Mucosa of rectum (tissue), 2 donors: ENCODE data around the gene TMEM129.

Experiments
- H3K27ac ChIP-seq, 2 donors: one replicate each; pipeline ENCODE4 v1.7.0; 2013; ENCODE audit warnings: inconsistent platforms in 2 of 2, low read depth in 2 of 2, low read length in 2 of 2
- H3K27me3 ChIP-seq, 2 donors: one replicate each; pipeline ENCODE4 v1.7.0; 2013; ENCODE audit warnings: low read length in 2 of 2; ENCODE audit not compliant: control insufficient read depth in 2 of 2, insufficient read depth in 2 of 2
- H3K36me3 ChIP-seq, 2 donors: one replicate each; pipeline ENCODE4 v1.7.0; 2013; ENCODE audit warnings: low read length in 2 of 2; ENCODE audit not compliant: control insufficient read depth in 2 of 2, insufficient read depth in 2 of 2
- H3K4me1 ChIP-seq, 2 donors: one replicate each; pipeline ENCODE4 v1.7.0; 2013; ENCODE audit warnings: low read length in 2 of 2, mild to moderate bottlenecking in 1 of 2; ENCODE audit not compliant: control insufficient read depth in 2 of 2, insufficient read depth in 2 of 2
- H3K4me3 ChIP-seq, 2 donors: one replicate each; pipeline ENCODE4 v1.7.0; 2013; ENCODE audit warnings: low read length in 2 of 2
- H3K9ac ChIP-seq, 2 donors: one replicate each; pipeline ENCODE4 v1.7.0; 2013; ENCODE audit warnings: low read length in 2 of 2, low read depth in 1 of 2, mild to moderate bottlenecking in 1 of 2
- H3K9me3 ChIP-seq, 2 donors: one replicate each; pipeline ENCODE4 v1.7.0; 2013; ENCODE audit warnings: low read length in 2 of 2; ENCODE audit not compliant: control insufficient read depth in 2 of 2
- donor health status: healthy.
- donor health status: Normal muscosa, but diverticular disease.

TMEM129 gene

DNA sequence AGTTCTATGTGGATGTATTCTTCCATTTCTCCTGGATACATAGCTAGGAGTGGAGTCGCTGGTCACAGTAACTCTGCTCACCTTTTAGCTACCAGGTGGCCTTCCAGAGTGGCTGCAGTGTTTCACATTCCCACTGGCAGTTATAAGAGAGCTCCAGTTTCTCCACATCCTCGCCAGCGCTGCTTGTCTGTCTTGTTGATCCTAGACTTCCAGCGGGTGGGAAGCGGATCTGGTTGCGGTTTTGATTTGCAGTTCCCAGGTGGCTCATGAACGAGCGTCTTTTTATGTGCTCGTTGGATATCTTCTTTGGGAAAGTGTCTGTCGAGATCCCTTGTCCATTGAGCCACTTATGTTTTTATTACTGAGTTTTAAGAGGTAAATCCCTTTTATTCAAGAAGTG, 11.8 kb upstream of the TMEM129 start:
- Histone ChIP-seq H3K36me3 (peaks cover 16 to 34% of the 10 kb centered on the region in 2 donors), H3K27ac (no peak overlapping the region)

DNA sequence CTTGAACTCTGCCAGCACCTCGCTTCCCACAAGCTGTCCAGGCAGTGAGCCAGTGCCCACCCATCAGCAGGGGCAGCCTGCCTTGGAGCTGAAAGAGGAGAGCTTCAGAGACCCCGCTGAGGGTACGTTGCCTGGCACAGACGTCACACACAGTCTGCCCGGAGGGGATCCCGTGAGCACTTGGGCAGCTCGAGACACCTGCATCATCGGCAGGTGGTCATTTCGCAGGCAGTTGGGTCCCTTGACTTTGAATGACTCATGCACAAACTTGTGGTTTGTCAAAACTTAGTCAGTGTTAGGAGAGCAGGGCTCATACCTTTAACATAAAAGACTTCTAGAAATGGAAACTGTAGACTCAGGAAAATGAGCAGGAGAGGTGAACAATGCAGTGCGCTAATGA, 10.1 kb upstream of the TMEM129 start:
- H3K36me3 ChIP-seq, result peaks cover 6 to 23% of the 10 kb centered on the region in 2 donors
- H3K9me3 ChIP-seq, result no peaks in the 10 kb centered on the region
- no peak overlapping the region for H3K4me3 ChIP-seq
- no peak overlapping the region for H3K9ac ChIP-seq
- peaks cover 2 to 7% of the 10 kb centered on the region in 2 donors for H3K4me1 ChIP-seq
- no peaks in the 10 kb centered on the region for H3K27me3 ChIP-seq
- H3K27ac ChIP-seq, result no peak overlapping the region

More for the DNA sequence above, 11.8 kb upstream of the TMEM129 start:
- peaks cover 0 to 1% of the 10 kb centered on the region in 2 donors for H3K4me1 ChIP-seq
- no peak overlapping the region for H3K4me3 ChIP-seq
- H3K9ac ChIP-seq, result no peak overlapping the region
- no peaks in the 10 kb centered on the region for H3K27me3 ChIP-seq
- H3K9me3 ChIP-seq, result peaks cover 0 to under 1% of the 10 kb centered on the region in 2 donors

DNA sequence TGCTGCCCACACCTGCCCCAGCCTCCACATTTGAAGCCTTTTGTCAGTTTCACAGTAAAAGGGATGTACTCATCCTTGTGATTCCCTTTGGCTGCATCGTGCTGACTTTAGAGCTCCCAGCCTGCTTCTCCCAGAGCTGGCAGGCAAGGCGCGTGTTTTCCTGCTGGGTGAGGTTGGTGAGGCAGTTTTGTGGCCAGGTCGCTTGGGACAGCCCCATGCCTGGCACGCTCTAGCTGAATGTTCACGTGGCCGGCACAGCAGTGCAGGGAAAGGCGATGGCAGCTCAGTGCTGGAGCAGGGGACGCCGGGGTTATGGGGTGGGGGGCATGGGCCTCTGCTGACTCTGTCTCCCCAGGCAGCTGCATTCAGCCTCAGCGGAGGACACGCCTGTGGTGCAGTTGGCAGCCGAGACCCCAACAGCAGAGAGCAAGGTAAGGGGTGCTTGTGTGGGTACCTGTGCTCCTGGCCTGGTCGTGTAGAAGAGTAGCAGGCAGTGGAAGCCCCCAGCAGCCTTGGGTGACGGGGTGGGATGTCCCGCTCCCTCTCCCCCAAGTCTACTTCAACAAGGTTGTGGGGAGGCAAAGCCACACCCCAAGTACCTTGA, 9.5 kb upstream of the TMEM129 start:
- Histone ChIP-seq H3K36me3 (peaks cover 6 to 22% of the 10 kb centered on the region in 2 donors), H3K9me3 (no peaks in the 10 kb centered on the region), H3K27me3 (no peaks in the 10 kb centered on the region), H3K9ac (no peak overlapping the region), H3K4me1 (peaks cover 6 to 7% of the 10 kb centered on the region in 2 donors), H3K27ac (no peak overlapping the region), H3K4me3 (no peak overlapping the region)

DNA sequence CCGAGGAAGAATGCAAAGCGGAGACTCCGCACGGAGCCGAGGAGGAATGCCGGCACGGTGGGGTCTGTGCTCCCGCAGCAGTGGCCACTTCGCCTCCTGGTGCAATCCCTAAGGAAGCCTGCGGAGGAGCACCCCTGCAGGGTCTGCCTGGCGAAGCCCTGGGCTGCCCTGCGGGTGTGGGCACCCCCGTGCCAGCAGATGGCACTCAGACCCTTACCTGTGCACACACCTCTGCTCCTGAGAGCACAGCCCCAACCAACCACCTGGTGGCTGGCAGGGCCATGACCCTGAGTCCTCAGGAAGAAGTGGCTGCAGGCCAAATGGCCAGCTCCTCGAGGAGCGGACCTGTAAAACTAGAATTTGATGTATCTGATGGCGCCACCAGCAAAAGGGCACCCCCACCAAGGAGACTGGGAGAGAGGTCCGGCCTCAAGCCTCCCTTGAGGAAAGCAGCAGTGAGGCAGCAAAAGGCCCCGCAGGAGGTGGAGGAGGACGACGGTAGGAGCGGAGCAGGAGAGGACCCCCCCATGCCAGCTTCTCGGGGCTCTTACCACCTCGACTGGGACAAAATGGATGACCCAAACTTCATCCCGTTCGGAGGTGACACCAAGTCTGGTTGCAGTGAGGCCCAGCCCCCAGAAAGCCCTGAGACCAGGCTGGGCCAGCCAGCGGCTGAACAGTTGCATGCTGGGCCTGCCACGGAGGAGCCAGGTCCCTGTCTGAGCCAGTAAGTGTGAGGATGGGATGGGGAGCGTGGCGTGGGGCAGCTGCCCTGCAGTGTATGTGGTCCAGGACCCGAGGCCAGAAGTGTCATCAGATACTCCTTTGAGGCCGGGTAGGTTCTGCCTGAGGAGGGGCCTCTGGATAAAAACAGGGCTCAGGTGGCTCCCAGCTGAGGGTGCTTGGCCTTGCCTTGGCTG, 7.2 kb upstream of the TMEM129 start:
- Histone ChIP-seq H3K4me1 (peaks cover 6 to 7% of the 10 kb centered on the region in 2 donors), H3K9ac (no peak overlapping the region), H3K27me3 (no peaks in the 10 kb centered on the region), H3K27ac (no peak overlapping the region), H3K36me3 (peaks cover 6 to 22% of the 10 kb centered on the region in 2 donors), H3K4me3 (no peak overlapping the region), H3K9me3 (no peaks in the 10 kb centered on the region)

DNA sequence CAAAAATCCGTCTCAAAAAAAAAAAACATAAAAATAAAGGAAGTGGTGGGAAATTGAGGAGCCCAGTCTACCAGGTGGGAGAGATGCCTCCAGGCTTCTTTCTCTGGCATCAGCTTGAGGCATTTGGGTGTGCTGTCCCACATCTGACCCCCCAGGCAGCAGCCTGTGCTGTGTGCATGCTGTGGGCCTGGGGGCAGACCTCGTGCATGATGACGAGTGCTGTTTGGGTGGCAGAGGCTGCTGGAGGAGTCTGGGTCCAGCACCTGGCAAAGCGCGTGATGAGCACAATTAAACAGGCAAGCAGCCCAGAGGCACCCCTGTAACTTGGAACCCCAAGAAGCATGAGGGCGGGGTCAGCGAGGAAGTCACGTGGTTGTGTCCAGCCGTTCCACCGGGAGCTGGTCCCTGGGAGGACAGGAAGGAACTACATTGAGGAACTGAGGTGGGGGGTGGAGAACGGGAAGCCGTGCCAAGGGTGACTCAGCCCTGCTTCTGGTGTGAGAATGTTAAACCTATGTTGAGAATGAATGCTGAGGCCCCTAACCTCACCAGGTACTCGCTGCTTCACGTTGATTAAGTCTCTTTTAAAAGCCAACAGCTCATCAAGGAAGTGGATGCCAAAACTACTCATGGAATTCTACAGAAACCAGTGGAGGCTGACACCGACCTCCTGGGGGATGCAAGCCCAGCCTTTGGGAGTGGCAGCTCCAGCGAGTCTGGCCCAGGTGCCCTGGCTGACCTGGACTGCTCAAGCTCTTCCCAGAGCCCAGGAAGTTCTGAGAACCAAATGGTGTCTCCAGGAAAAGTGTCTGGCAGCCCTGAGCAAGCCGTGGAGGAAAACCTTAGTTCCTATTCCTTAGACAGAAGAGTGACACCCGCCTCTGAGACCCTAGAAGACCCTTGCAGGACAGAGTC, 6.3 kb upstream of the TMEM129 start:
- Histone ChIP-seq H3K9ac (no peak overlapping the region), H3K9me3 (no peaks in the 10 kb centered on the region), H3K4me3 (no peak overlapping the region), H3K36me3 (peaks cover 4 to 16% of the 10 kb centered on the region in 2 donors), H3K4me1 (peaks cover 8 to 14% of the 10 kb centered on the region in 2 donors), H3K27ac (no peak overlapping the region), H3K27me3 (no peaks in the 10 kb centered on the region)

DNA sequence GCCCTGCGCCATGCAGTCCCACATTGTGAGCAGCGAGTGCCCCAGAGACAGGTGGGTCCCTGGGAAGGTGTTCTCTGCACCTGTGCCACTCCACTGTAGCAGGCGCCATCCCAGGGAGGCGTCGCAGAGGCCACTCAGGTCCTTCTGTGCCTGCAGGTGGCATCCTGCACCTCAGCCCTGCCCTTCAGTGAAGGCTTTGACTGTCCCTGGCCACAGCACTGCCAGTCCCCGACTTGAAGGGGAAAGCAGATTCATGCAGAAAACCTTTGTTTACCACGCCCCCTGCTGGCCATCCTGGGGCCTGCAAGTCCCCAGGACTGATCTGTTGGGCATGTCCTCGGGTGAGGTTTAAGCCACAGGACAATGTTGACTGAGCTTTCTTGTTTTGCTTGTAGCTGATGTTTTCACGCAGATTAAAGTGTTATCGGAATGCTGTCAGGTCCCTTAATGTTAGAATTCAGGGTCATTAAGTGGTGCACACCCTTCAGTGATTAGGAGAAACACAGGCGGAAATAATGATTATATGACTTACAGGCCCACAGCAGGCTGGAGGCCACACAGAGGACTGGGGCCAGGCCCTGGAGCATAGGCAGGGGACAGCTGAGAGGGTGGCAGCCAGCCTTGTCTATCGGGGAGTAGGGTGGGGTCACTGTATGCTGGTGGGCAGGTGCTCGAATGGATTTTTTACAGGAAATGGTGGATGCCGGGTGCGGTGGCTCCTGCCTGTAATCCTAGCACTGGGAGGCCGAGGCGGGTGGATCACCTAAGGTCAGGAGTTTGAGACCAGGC, 5.2 kb upstream of the TMEM129 start:
- peaks cover 4 to 13% of the 10 kb centered on the region in 2 donors for H3K36me3 ChIP-seq
- H3K4me3 ChIP-seq, result peak overlapping the region in 1 of 2 donors; percentile 20
- no peak overlapping the region for H3K9ac ChIP-seq
- H3K4me1 ChIP-seq, result peaks cover 16 to 22% of the 10 kb centered on the region in 2 donors
- no peaks in the 10 kb centered on the region for H3K9me3 ChIP-seq
- H3K27ac ChIP-seq, result peak overlapping the region in 1 of 2 donors; percentile 32
- H3K27me3 ChIP-seq, result no peaks in the 10 kb centered on the region

DNA sequence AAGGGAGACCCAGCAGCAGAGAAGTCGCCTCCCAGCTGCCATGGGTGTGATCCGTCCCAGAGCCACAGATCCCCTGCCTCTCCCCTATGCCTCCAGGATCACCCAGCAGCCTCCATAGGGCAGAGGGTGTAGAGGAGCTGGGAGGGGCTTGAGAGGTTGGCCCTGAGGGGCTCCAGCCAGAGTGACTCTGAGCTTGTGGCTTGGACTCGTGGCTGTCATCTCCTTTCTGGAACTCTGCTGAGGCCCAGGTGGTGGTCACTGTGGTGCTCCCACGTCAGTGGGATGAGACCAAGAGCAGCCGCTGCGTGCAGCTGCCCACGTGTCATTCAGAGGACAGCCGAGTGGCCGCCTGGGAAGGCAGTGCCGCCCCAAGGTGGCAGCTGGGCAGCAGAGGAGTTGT, 4.4 kb upstream of the TMEM129 start:
- Histone ChIP-seq H3K4me1 (peaks cover 16 to 22% of the 10 kb centered on the region in 2 donors), H3K9ac (no peak overlapping the region), H3K9me3 (no peaks in the 10 kb centered on the region), H3K27ac (no peak overlapping the region), H3K27me3 (no peaks in the 10 kb centered on the region), H3K4me3 (no peak overlapping the region), H3K36me3 (peaks cover 0 to 7% of the 10 kb centered on the region in 2 donors)

DNA sequence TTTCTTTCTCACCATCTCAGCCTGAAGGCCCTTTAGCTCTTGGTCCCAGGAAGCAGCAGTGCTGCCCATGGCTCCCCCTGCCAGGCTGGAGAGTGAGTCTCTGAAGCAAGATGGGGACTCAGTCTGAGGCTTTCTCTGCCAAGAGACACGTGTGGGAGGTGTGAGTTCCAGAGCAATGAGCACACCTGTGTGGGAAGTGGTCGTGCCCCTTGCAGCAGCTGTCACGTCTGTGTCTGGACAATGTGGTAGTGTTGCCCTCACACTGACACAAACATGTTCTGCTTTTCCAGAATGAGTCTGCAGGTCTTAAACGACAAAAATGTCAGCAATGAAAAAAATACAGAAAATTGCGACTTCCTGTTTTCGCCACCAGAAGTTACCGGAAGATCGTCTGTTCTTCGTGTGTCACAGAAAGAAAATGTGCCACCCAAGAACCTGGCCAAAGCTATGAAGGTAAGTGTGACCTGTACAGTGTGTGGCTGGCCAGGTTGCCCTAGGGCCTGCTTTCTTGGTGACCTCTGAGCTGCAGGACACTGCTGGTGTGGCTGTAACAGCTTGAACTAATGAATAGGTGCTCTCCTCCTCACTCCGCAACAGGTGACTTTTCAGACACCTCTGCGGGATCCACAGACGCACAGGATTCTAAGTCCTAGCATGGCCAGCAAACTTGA, 2.1 kb upstream of the TMEM129 start:
- Histone ChIP-seq H3K27ac (peak overlapping the region; percentile 72 to 81), H3K9me3 (no peaks in the 10 kb centered on the region), H3K27me3 (no peaks in the 10 kb centered on the region), H3K36me3 (peaks cover 1 to 10% of the 10 kb centered on the region in 2 donors), H3K4me3 (peak overlapping the region; percentile 45 to 57), H3K9ac (peak overlapping the region in 1 of 2 donors; percentile 35), H3K4me1 (peaks cover 27 to 39% of the 10 kb centered on the region in 2 donors)
